Glomerular visceral epithelial cell (primary cell): Measurements from ENCODE around the gene TMEM59L.

ENCODE experiments used
- DNase-seq: peaks from one replicate; pipeline ENCODE4 v3.0.0-alpha.2; 2016; ENCODE audit errors: extremely low spot score

TMEM59L gene

GRCh38 chr19:18636969-18637629 is 24.4 kb downstream of the TMEM59L start, which contains the start of gene KLHL26:
Gene KLHL26 (plus strand): TSS chr19:18637028. CDS start chr19:18637055, 27 bp downstream.
- DNase-seq, result no peak

- DNase-seq, result peak; percentile 32
These were observed 25.3 kb downstream of the TMEM59L start for GRCh38 chr19:18637673-18638630.

- DNase-seq, result no peak
These were observed 27.1 kb downstream of the TMEM59L start for GRCh38 chr19:18639706-18640243.

GRCh38 chr19:18644196-18645034 is 31.7 kb downstream of the TMEM59L start:
- DNase-seq, result no peak

- no peak for DNase-seq
These were observed 32.4 kb downstream of the TMEM59L start for GRCh38 chr19:18645035-18645511.

- no peak for DNase-seq
These were observed 34.1 kb downstream of the TMEM59L start for GRCh38 chr19:18646535-18647370.

- no peak for DNase-seq
These were observed 34.7 kb downstream of the TMEM59L start for GRCh38 chr19:18647371-18647767.

- no peak for DNase-seq
These were observed 35.1 kb downstream of the TMEM59L start for GRCh38 chr19:18647807-18648206.

- DNase-seq, result no peak
These were observed 36.3 kb downstream of the TMEM59L start for GRCh38 chr19:18648973-18649315.

GRCh38 chr19:18649371-18650020 is 36.8 kb downstream of the TMEM59L start:
- peak; percentile 19 for DNase-seq

- no peak for DNase-seq
These were observed 37.3 kb downstream of the TMEM59L start for GRCh38 chr19:18650021-18650390.

- DNase-seq, result no peak
These were observed 37.9 kb downstream of the TMEM59L start for GRCh38 chr19:18650468-18651041.

GRCh38 chr19:18651300-18651699 is 38.6 kb downstream of the TMEM59L start:
- DNase-seq, result no peak

- no peak for DNase-seq
These were observed 39.1 kb downstream of the TMEM59L start for GRCh38 chr19:18651733-18652132.

GRCh38 chr19:18653853-18654252 is 41.2 kb downstream of the TMEM59L start:
- no peak for DNase-seq

GRCh38 chr19:18654469-18654868 is 41.8 kb downstream of the TMEM59L start:
- no peak for DNase-seq

GRCh38 chr19:18655173-18655844 is 42.6 kb downstream of the TMEM59L start:
- DNase-seq, result no peak

GRCh38 chr19:18656337-18657086 is 43.8 kb downstream of the TMEM59L start:
- no peak for DNase-seq
